ENCODE results near the gene SYPL1.

DNA sequence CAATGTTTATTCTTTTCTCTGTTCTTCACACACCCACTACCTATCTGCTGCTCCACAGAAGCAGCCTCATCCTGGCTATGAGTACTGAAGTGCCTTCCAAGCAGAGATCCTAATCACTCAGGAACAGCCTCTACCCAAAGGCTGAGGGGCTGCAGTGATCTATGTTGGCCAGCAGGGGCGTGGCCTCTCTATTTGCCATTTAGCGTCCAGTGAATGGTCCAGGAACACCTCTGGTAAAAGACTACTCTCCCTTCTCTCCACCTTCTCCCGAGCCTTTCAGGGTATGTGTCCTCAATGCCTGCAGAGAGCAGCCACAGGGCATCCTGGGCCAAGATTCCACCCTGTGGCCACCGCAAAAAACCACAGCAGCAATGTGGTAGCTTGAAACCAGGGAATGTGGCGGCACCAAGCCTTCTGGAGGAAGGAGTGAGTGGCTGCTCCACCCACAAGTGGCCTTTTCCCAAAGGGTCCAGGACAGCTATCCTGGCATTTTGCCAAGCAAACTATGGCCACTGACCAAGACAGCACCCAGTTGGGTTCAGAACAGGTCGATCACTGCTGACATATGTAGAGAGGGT is 70.9 kb downstream of the SYPL1 start:
- TF ChIP-seq ZNF121 (tag by site-specific recombination; IDR thresholded peaks at IDR 0.05): no peak
- TF ChIP-seq, protein P1, sequence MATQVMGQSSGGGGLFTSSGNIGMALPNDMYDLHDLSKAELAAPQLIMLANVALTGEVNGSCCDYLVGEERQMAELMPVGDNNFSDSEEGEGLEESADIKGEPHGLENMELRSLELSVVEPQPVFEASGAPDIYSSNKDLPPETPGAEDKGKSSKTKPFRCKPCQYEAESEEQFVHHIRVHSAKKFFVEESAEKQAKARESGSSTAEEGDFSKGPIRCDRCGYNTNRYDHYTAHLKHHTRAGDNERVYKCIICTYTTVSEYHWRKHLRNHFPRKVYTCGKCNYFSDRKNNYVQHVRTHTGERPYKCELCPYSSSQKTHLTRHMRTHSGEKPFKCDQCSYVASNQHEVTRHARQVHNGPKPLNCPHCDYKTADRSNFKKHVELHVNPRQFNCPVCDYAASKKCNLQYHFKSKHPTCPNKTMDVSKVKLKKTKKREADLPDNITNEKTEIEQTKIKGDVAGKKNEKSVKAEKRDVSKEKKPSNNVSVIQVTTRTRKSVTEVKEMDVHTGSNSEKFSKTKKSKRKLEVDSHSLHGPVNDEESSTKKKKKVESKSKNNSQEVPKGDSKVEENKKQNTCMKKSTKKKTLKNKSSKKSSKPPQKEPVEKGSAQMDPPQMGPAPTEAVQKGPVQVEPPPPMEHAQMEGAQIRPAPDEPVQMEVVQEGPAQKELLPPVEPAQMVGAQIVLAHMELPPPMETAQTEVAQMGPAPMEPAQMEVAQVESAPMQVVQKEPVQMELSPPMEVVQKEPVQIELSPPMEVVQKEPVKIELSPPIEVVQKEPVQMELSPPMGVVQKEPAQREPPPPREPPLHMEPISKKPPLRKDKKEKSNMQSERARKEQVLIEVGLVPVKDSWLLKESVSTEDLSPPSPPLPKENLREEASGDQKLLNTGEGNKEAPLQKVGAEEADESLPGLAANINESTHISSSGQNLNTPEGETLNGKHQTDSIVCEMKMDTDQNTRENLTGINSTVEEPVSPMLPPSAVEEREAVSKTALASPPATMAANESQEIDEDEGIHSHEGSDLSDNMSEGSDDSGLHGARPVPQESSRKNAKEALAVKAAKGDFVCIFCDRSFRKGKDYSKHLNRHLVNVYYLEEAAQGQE (tag by site-specific recombination; IDR thresholded peaks at IDR 0.05): no peak
- no peak for TF ChIP-seq ZNF626 (tag by site-specific recombination; IDR thresholded peaks at IDR 0.05)
- no peak for TF ChIP-seq ZNF529 (tag by site-specific recombination; IDR thresholded peaks at IDR 0.05; ENCODE audit: insufficient replicate concordance)

Measured in HEK293 (cell line).